K562 (cell line): Measurements from ENCODE around the gene RPP38. TPM values are rescaled to one million over a fixed set of nuclear protein-coding genes. Genes with fewer than 3 reads are reported as not detected.

Experiments
- ATAC-seq: fragments of 200-7000 bp; cut with Tn5 transposase; 3 replicates; pipeline ENCODE4 v1.9.1; 2020; ENCODE audit warnings: moderate library complexity
- BruUV-seq: library from RNA; stranded (reverse); fragments of 400-500 nt; replicated peaks from 2 replicates; lab custom pipeline; 2021; lab: Mats Ljungman, UMichigan
- CTCF ChIA-PET: fragments of 300-600 bp; formaldehyde crosslinking; extraction: SDS; loops from one replicate; lab custom pipeline; 2021; ENCODE audit warnings: low intra/inter-chr PET ratio; lab: Yijun Ruan, JAX
- POLR2A ChIA-PET: fragments of 300-600, 350-650 bp; sonication (Branson Sonifier 250); formaldehyde crosslinking; extraction: SDS; loops from one replicate; lab custom pipeline; 2021; ENCODE audit warnings: antibody characterized with exemption, inconsistent platforms; lab: Yijun Ruan, JAX
- DNase-seq, 4 experiments: peaks; one replicate each; pipeline versions ENCODE4 v3.0.0 to v3.0.0-alpha.2; 2011 to 2018; ENCODE audit warnings: low spot score in 3 of 4, mixed read lengths in 3 of 4; ENCODE audit errors: extremely low read depth in 1 of 4
- FAIRE-seq: peaks from 2 replicates; lab custom pipeline; 2011; peaks lifted over from hg19 to GRCh38; lab: Jason Lieb, UNC
- H2AFZ ChIP-seq: 2 replicates; pipeline ENCODE4 v1.6.0; 2011; ENCODE audit warnings: low read depth, low read length, control low read depth, inconsistent platforms
- H3K27ac ChIP-seq: fragments of 200-600 bp; 3 replicates; pipeline ENCODE4 v1.8.0; 2011; ENCODE audit warnings: low read depth, mild to moderate bottlenecking, control low read depth, inconsistent platforms, low read length, moderate library complexity, mixed read lengths; ENCODE audit errors: extremely low read depth
- H3K27me3 ChIP-seq, 2 experiments: fragments of 300-600 bp in 1 of 2; 2 replicates in 1 of 2; 3 replicates in 1 of 2; pipeline versions ENCODE4 v1.6.0 to v1.8.0; 2011; ENCODE audit warnings: inconsistent platforms in 2 of 2, low read length in 2 of 2, mild to moderate bottlenecking in 1 of 2, mixed read lengths in 1 of 2, moderate library complexity in 1 of 2; ENCODE audit not compliant: control insufficient read depth in 2 of 2, insufficient read depth in 2 of 2
- H3K36me3 ChIP-seq: fragments of 300-600 bp; 3 replicates; pipeline ENCODE4 v1.8.0; 2011; ENCODE audit warnings: mild to moderate bottlenecking, low read length, inconsistent platforms; ENCODE audit not compliant: control insufficient read depth, insufficient read depth
- H3K4me1 ChIP-seq, 2 experiments: fragments of 200-600 bp in 1 of 2; replicated peaks in 1 of 2; 2 replicates in 1 of 2; 3 replicates in 1 of 2; pipeline versions ENCODE4 v1.5.1 to v1.8.0; 2011; ENCODE audit warnings: inconsistent platforms in 2 of 2, low read length in 2 of 2, mild to moderate bottlenecking in 1 of 2, mixed read lengths in 1 of 2, moderate library complexity in 1 of 2; ENCODE audit not compliant: control insufficient read depth in 2 of 2, insufficient read depth in 2 of 2
- H3K4me2 ChIP-seq: 2 replicates; pipeline ENCODE4 v1.6.1; 2011; ENCODE audit warnings: low read length, control low read depth, inconsistent platforms, mixed read lengths; ENCODE audit not compliant: insufficient read depth
- H3K4me3 ChIP-seq: fragments of 200-600 bp; sonication (generic), shearing (Covaris generic); 2 replicates; pipeline ENCODE4 v1.5.1; 2016; ENCODE audit warnings: control low read depth, inconsistent platforms
- H3K79me2 ChIP-seq: fragments of 200-600 bp; 3 replicates; pipeline ENCODE4 v1.8.0; 2011; ENCODE audit warnings: low read length, inconsistent platforms; ENCODE audit not compliant: control insufficient read depth, insufficient read depth
- H3K9ac ChIP-seq, 2 experiments: 2 replicates each; pipeline versions ENCODE4 v1.6.0 to v1.6.1; 2011; ENCODE audit warnings: low read depth in 2 of 2, low read length in 2 of 2, control low read depth in 1 of 2, inconsistent platforms in 1 of 2, mild to moderate bottlenecking in 1 of 2, mixed read lengths in 1 of 2; ENCODE audit not compliant: insufficient read depth in 1 of 2
- H3K9me1 ChIP-seq: one replicate; pipeline ENCODE4 v1.6.0; 2011; ENCODE audit warnings: inconsistent platforms, mild to moderate bottlenecking, low read length, moderate library complexity; ENCODE audit not compliant: control insufficient read depth, insufficient read depth
- H3K9me3 ChIP-seq: replicated peaks from 2 replicates; pipeline ENCODE4 v1.5.1; 2011; ENCODE audit warnings: low read depth, low read length, inconsistent platforms; ENCODE audit not compliant: control insufficient read depth, insufficient read depth
- H4K20me1 ChIP-seq: replicated peaks from 2 replicates; pipeline ENCODE4 v1.6.1; 2011; ENCODE audit warnings: low read length, inconsistent platforms, mixed read lengths; ENCODE audit not compliant: control insufficient read depth, insufficient read depth
- BCOR ChIP-seq: fragments of 450-650 bp; IDR thresholded peaks from 2 replicates; pipeline ENCODE4 v1.6.1; 2016
- FOXM1 ChIP-seq, 2 experiments: fragments of 450-650 bp in 1 of 2; sonication (generic) in 1 of 2; formaldehyde crosslinking in 1 of 2; IDR thresholded peaks; 2 replicates each; pipeline versions ENCODE4 v1.6.1 to v1.9.0; 2017 to 2022; ENCODE audit warnings: low read depth in 2 of 2, mild to moderate bottlenecking in 2 of 2, missing genetic modification reagents in 1 of 2, moderate library complexity in 1 of 2
- KDM1A ChIP-seq, 2 experiments: fragments of 450-650 bp; IDR thresholded peaks; 2 replicates each; pipeline ENCODE4 v1.6.1; 2016; ENCODE audit warnings: mild to moderate bottlenecking in 2 of 2
- NCOR1 ChIP-seq: fragments of 450-650 bp; IDR thresholded peaks from 2 replicates; pipeline ENCODE4 v1.6.1; 2016; ENCODE audit warnings: mild to moderate bottlenecking, moderate library complexity
- NELFE ChIP-seq: IDR thresholded peaks from 2 replicates; pipeline ENCODE4 v1.6.1; 2011; ENCODE audit warnings: mild to moderate bottlenecking; ENCODE audit not compliant: insufficient read depth, insufficient read length
- NFYB ChIP-seq: IDR thresholded peaks from 2 replicates; pipeline ENCODE4 v1.6.1; 2011; ENCODE audit warnings: mild to moderate bottlenecking, moderate library complexity; ENCODE audit not compliant: insufficient read length; ENCODE audit errors: extremely low read depth
- RAD21 ChIP-seq, 2 experiments: fragments of 250-450 bp in 1 of 2; fragments of 450-650 bp in 1 of 2; sonication (Bioruptor Pico) in 1 of 2; formaldehyde crosslinking in 1 of 2; IDR thresholded peaks in 1 of 2; conservative IDR thresholded peaks in 1 of 2; 2 replicates each; pipeline versions ENCODE4 v1.4.0 to v1.8.0; 2020 to 2022; ENCODE audit warnings: mild to moderate bottlenecking in 2 of 2, moderate library complexity in 1 of 2
- WGBS: fragments of 100-300 bp; shearing (Covaris generic); methylation state at CpG from one replicate; pipeline ENCODE4 v1.1.6; 2016; ENCODE audit warnings: low coverage, mixed read lengths; ENCODE audit not compliant: insufficient coverage; ENCODE audit errors: missing lambda C conversion rate; 5-methylcytosine and 5-hydroxymethylcytosine counted together
- in situ Hi-C: fragments of 300-500 bp; cut with MboI; formaldehyde crosslinking; loops from 4 replicates; pipeline ENCODE4 v1.15.0; 2018; ENCODE audit warnings: inconsistent platforms, mixed read lengths
- intact Hi-C: fragments of 100-400 bp; cut with micrococcal nuclease; formaldehyde crosslinking; loops from 2 replicates; pipeline ENCODE4 v1.14.2; 2022
- polyA plus RNA-seq, 8 experiments: library from polyadenylated mRNA; depleted of rRNA in 4 of 8; stranded (reverse) in 5 of 8; unstranded in 3 of 8; fragments of >200 nt; fragmentation: Nextera tagmentation in 2 of 8; fragmentation: Illumina TruSeq in 1 of 8; extraction: Ambion mirVana in 2 of 8; extraction: Trizol in 1 of 8; gene quantifications; 2 replicates each; pipeline versions ENCODE4 v1.2.1 to v1.2.3, GENCODE V29; 2011 to 2014; ENCODE audit warnings: inconsistent platforms in 1 of 8, missing spikeins in 1 of 8
- total RNA-seq, 7 experiments: library from RNA; depleted of rRNA in 6 of 7; stranded (reverse); fragments of >200 nt in 6 of 7; fragmentation: Illumina TruSeq in 2 of 7; extraction: Trizol in 2 of 7; gene quantifications; 2 replicates each; pipeline versions ENCODE4 v1.2.1 to v1.2.3, GENCODE V29; 2011 to 2021; ENCODE audit warnings: low replicate concordance in 1 of 7
- TF ChIP-seq, protein P1 (sequence below): fragments of 450-650 bp; formaldehyde crosslinking; IDR thresholded peaks from 2 replicates; pipeline ENCODE4 v1.4.0; 2020; ENCODE audit warnings: mild to moderate bottlenecking, moderate library complexity
- TF ChIP-seq, protein P2 (sequence below): fragments of 450-650 bp; IDR thresholded peaks from 2 replicates; pipeline ENCODE4 v1.6.1; 2016; ENCODE audit warnings: low read depth
- TF ChIP-seq, protein P3 (sequence below), 2 experiments: fragments of 450-650 bp in 1 of 2; sonication (generic) in 1 of 2; formaldehyde crosslinking; conservative IDR thresholded peaks; 2 replicates each; pipeline versions ENCODE4 v1.4.0 to v1.8.1; 2020 to 2022; ENCODE audit warnings: mild to moderate bottlenecking in 1 of 2, missing genetic modification reagents in 1 of 2

RPP38 gene
- total and polyA plus RNA-seq, 9 of the 15 experiments (the other 6 are each of a cell fraction or from before 2014, with no cell fraction given) = 26.3 to 58.6 (median 33.8) TPM

DNA sequence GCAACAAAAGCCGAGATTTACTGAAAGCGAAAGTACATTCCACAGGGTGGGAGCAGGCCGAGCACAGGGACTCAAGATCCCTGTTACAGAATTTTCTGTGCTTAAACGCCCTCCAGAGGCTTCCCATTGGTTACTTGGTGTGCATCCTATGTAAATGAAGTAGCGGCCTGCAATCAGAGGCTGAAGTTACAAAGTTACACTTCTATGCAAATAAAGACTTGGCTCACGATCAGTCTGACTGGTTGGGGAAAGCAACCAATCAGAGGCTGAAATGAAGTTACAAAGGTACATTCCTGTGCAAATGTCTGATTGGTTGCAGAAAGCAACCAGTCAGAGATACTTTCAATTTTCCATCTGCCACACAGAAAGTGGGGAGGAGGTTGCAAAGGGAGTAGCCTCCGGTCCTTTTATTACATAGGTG is 12.6 kb upstream of the RPP38 start:
- ATAC-seq (peak; percentile 75), DNase-seq (peak in 2 of 4 experiments; percentile 47 to 59), FAIRE-seq (peak; percentile 77)
- Histone ChIP-seq H3K27ac (no peak overlapping the region), H3K79me2 (no peaks in the 10 kb centered on the region), H3K4me1 (peaks cover 0 to 11% of the 10 kb centered on the region in 2 experiments; a peak in 2 of 5 replicates), H4K20me1 (no peaks in the 10 kb centered on the region), H3K9me3 (no peaks in the 10 kb centered on the region), H3K4me2 (peak overlapping the region; percentile 21; the same call in 1 of the 2 replicates), H2AFZ (peak overlapping the region; percentile 20; the same call in 1 of the 2 replicates), H3K27me3 (peaks cover 11 to 44% of the 10 kb centered on the region in 2 experiments; a peak in 4 of 5 replicates), H3K9ac (no peak overlapping the region), H3K36me3 (no peaks in the 10 kb centered on the region), H3K9me1 (no peaks in the 10 kb centered on the region), H3K4me3 (no peak overlapping the region)
- POLR2A ChIA-PET = no interaction called here
- BruUV-seq = no TSS peak
- in situ Hi-C loops (no loop called here), intact Hi-C loops (no loop called here)
- WGBS = 2% methylated on average over 7 of the region's 7 CpGs
- CTCF ChIA-PET = no interaction called here
- TF ChIP-seq, protein P1, sequence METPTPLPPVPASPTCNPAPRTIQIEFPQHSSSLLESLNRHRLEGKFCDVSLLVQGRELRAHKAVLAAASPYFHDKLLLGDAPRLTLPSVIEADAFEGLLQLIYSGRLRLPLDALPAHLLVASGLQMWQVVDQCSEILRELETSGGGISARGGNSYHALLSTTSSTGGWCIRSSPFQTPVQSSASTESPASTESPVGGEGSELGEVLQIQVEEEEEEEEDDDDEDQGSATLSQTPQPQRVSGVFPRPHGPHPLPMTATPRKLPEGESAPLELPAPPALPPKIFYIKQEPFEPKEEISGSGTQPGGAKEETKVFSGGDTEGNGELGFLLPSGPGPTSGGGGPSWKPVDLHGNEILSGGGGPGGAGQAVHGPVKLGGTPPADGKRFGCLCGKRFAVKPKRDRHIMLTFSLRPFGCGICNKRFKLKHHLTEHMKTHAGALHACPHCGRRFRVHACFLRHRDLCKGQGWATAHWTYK (CRISPR knock-in tag) = no peak
- TF ChIP-seq KDM1A (IDR thresholded peaks at IDR 0.05) = 0 out of 4 replicates have a peak, but pooled peaks of 1 of the 2 experiments have one; percentile 11
- TF ChIP-seq RAD21 (CRISPR knock-in tag; conservative IDR thresholded peaks at IDR 0.05 in 1 of 2, IDR thresholded peaks at IDR 0.05 in 1 of 2) = peak; percentile 32 to 55; a peak in 3 of 4 replicates
- no peak for TF ChIP-seq NELFE
- no peak for TF ChIP-seq BCOR
- TF ChIP-seq, protein P2, sequence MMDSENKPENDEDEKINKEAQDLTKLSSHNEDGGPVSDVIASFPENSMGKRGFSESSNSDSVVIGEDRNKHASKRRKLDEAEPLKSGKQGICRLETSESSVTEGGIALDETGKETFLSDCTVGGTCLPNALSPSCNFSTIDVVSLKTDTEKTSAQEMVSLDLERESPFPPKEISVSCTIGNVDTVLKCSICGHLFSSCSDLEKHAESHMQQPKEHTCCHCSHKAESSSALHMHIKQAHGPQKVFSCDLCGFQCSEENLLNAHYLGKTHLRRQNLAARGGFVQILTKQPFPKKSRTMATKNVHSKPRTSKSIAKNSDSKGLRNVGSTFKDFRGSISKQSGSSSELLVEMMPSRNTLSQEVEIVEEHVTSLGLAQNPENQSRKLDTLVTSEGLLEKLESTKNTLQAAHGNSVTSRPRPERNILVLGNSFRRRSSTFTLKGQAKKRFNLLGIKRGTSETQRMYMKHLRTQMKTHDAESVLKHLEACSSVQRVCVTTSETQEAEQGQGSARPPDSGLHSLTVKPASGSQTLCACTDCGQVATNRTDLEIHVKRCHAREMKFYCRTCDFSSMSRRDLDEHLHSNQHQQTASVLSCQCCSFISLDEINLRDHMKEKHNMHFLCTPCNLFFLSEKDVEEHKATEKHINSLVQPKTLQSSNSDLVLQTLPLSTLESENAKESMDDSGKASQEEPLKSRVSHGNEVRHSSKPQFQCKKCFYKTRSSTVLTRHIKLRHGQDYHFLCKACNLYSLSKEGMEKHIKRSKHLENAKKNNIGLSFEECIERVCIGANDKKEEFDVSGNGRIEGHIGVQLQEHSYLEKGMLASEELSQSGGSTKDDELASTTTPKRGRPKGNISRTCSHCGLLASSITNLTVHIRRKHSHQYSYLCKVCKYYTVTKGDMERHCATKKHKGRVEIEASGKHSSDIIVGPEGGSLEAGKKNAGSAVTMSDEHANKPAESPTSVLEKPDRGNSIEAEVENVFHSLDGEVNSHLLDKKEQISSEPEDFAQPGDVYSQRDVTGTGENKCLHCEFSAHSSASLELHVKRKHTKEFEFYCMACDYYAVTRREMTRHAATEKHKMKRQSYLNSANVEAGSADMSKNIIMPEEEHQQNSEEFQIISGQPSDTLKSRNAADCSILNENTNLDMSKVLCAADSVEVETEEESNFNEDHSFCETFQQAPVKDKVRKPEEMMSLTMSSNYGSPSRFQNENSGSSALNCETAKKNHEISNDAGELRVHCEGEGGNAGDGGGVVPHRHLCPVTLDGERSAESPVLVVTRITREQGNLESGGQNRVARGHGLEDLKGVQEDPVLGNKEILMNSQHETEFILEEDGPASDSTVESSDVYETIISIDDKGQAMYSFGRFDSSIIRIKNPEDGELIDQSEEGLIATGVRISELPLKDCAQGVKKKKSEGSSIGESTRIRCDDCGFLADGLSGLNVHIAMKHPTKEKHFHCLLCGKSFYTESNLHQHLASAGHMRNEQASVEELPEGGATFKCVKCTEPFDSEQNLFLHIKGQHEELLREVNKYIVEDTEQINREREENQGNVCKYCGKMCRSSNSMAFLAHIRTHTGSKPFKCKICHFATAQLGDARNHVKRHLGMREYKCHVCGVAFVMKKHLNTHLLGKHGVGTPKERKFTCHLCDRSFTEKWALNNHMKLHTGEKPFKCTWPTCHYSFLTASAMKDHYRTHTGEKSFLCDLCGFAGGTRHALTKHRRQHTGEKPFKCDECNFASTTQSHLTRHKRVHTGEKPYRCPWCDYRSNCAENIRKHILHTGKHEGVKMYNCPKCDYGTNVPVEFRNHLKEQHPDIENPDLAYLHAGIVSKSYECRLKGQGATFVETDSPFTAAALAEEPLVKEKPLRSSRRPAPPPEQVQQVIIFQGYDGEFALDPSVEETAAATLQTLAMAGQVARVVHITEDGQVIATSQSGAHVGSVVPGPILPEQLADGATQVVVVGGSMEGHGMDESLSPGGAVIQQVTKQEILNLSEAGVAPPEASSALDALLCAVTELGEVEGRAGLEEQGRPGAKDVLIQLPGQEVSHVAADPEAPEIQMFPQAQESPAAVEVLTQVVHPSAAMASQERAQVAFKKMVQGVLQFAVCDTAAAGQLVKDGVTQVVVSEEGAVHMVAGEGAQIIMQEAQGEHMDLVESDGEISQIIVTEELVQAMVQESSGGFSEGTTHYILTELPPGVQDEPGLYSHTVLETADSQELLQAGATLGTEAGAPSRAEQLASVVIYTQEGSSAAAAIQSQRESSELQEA = no peak
- TF ChIP-seq FOXM1 (IDR thresholded peaks at IDR 0.05; ENCODE audit: low read depth) = no peak
- no peak for TF ChIP-seq FOXM1 (CRISPR knock-in tag; IDR thresholded peaks at IDR 0.05; ENCODE audit: low read depth)
- peak; percentile 79 for TF ChIP-seq NFYB
- no peak for TF ChIP-seq NCOR1
- TF ChIP-seq, protein P3, sequence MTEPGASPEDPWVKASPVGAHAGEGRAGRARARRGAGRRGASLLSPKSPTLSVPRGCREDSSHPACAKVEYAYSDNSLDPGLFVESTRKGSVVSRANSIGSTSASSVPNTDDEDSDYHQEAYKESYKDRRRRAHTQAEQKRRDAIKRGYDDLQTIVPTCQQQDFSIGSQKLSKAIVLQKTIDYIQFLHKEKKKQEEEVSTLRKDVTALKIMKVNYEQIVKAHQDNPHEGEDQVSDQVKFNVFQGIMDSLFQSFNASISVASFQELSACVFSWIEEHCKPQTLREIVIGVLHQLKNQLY (CRISPR knock-in tag; conservative IDR thresholded peaks at IDR 0.05) = no peak
